Activated CD4-positive, CD25-positive, alpha-beta regulatory T cell treated with anti-CD3 and anti-CD28 coated beads, Interleukin-2, amount 50 U/mL, for 72 hours (primary cell): Measurements from ENCODE around the gene ITPR1.

Experiments used
- DNase-seq: peaks from one replicate; pipeline ENCODE4 v3.0.0; 2021

The ITPR1 gene

GRCh38 chr3:4511491-4512262 lies 18.5 kb downstream of the ITPR1 start:
- DNase-seq, result no peak

GRCh38 chr3:4512895-4513616 lies 19.9 kb downstream of the ITPR1 start:
- no peak for DNase-seq

GRCh38 chr3:4514321-4514720 lies 21.2 kb downstream of the ITPR1 start:
- DNase-seq, result no peak

- no peak for DNase-seq
Observed at GRCh38 chr3:4514916-4515315, 21.8 kb downstream of the ITPR1 start.

GRCh38 chr3:4515916-4516579 lies 22.9 kb downstream of the ITPR1 start:
- no peak for DNase-seq

GRCh38 chr3:4517093-4517492 lies 23.9 kb downstream of the ITPR1 start:
- DNase-seq, result no peak

GRCh38 chr3:4517643-4518311 lies 24.6 kb downstream of the ITPR1 start:
- no peak for DNase-seq

GRCh38 chr3:4520033-4520816 lies 27.1 kb downstream of the ITPR1 start:
- DNase-seq, result no peak

- DNase-seq, result no peak
Observed at GRCh38 chr3:4522947-4523346, 29.8 kb downstream of the ITPR1 start.

GRCh38 chr3:4523710-4524698 lies 30.9 kb downstream of the ITPR1 start:
- DNase-seq, result no peak

GRCh38 chr3:4525560-4526223 lies 32.5 kb downstream of the ITPR1 start:
- DNase-seq, result no peak

GRCh38 chr3:4528320-4528719 lies 35.2 kb downstream of the ITPR1 start:
- no peak for DNase-seq

GRCh38 chr3:4528819-4529600 lies 35.9 kb downstream of the ITPR1 start:
- no peak for DNase-seq

- DNase-seq, result no peak
Observed at GRCh38 chr3:4529876-4530588, 36.9 kb downstream of the ITPR1 start.

- DNase-seq, result no peak
Observed at GRCh38 chr3:4531478-4532025, 38.4 kb downstream of the ITPR1 start.

- DNase-seq, result no peak
Observed at GRCh38 chr3:4532535-4533112, 39.5 kb downstream of the ITPR1 start.

GRCh38 chr3:4533489-4534443 lies 40.6 kb downstream of the ITPR1 start:
- no peak for DNase-seq
